ENCODE measurements around the gene NOTCH1.
"Not testable (repeated sequence)": the region's sequence is repeated elsewhere in the genome, so short reads cannot be mapped to it uniquely, and the experiment has no call there.

Gene NOTCH1

DNA sequence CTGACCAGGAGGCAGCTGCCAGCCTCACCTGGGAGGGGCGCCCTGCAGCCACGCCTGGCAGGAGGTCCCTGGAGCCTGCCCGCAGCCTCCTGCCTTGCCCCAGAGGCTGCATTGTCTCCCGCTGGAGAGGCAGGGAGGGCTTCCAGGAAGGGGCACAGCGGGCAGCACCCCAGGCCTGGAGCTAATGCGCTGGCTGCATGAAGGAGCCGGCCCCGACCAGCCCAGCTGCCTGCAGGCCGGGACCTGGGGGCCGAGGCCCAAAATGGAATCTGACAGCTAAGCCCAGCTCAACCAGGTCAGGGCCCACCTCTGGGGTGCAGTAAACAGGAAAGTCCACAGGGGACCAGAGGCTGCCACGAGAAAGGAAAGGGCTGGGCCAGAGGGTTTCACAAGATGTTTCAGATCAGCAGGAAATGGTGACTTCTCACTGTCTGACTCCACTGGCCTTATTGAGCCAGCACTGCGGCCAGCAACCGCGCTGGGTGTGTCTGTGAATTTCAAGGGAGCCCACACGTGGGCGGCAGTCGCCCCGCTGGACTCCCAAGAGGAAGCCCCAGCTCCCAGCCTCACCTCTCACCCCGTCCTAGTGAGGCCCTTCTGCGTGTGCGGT lies 18.6 kb upstream of the NOTCH1 start:
- peak; percentile 86 for DNase-seq (ENCODE audit: low spot score)

GRCh38 chr9:136563646-136564325 lies 17.9 kb upstream of the NOTCH1 start:
- DNase-seq (ENCODE audit: low spot score): no peak

DNA sequence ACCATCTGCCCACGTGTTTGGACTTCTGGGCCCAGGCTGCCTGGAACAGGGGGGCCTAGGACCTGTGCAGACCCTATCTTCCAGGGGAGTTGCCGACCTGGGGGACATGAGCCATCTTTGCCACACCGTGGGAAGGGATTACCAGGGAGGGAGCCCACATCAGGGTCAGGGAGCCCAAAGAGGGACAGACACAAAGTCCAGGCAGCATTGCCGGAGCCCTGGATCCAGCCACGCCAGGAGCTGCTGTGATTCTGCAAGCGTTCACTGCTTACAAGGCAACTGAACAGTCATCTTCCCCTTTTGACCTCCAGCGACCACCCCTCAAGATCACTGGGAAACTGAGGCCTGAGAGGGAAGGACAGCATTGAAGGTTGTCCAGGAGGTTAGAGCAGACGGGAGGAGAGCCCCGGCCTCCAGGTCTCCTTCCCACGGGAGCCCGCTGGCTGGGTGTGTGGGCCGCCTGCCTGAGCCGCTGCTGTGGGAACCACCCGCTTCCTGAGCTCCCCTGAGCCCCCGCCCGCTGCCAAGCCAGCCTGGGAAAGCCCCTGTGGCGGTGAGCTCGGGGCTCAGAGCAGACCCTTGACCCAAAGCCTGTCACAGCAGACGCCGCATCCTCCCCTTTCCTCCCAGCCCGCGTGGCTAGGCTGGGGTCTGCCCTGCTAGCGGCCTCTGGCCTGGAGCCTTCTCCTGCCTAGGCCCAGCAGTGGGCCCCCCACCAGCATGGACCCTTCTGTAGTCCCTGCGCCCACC lies 17.1 kb upstream of the NOTCH1 start:
- no peak for DNase-seq (ENCODE audit: low spot score)

DNA sequence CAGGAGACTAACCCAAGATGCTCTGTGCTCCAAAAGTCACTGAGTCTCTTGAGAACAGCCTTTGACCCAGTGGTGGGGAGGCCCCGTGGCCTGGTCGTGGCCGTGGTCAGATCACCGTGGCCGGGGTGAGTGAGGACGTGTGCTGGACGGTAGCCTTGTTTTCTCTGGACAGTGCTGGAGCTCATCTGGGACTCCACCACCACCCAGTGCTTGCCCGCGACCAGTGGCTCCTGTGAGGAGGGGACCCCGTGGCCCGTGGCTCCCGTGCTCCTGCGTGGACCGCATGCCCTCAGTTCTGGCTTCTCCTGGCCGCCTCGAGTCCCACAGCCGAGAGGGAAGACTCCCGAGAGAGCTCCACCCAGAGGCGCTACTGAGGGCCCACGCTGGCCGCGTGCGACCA lies 15.9 kb upstream of the NOTCH1 start:
- DNase-seq (ENCODE audit: low spot score): no peak

DNA sequence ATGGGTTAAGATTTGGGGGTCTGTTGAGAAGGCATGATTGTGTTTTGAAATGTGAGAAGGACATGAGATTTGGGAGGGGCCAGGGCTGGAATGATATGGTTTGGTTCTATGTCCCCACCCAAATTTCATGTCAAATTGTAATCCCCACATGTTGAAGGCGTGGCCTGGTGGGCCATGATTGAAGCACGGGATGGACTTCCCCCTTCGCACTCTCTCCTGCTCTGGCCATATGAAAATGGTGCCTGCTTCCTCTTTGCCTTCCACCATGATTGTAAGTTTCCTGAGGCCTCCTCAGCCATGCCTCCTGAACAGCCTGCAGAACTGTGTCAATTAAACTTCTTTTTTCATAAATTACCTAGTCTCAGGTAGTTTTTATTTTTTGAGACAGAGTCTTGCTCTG lies 14.7 kb upstream of the NOTCH1 start:
- DNase-seq (ENCODE audit: low spot score): no peak

GRCh38 chr9:136559371-136559770 lies 13.5 kb upstream of the NOTCH1 start:
- DNase-seq (ENCODE audit: low spot score): not testable (repeated sequence)

DNA sequence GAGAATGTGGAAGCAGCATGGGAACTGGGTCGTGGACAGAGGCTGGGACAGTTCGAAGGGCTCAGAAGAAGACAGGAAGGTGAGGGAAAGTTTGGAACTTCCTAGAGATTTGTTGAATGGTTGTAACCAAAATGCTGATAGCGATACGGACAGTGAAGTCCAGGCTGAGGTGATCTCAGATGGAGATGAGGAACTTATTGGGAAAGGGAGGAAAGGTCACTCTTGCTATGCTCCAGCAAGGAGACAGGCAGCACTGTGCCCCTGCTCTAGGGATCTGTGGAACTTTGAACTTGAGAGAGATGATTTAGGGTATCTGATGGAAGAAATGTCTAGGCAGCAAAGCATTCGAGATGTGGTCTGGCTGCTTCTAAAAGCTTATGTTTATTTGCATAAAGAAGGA lies 13.0 kb upstream of the NOTCH1 start:
- not testable (repeated sequence) for DNase-seq (ENCODE audit: low spot score)

- DNase-seq (ENCODE audit: low spot score): no peak
These were observed 12.5 kb upstream of the NOTCH1 start for GRCh38 chr9:136558373-136558772.

DNA sequence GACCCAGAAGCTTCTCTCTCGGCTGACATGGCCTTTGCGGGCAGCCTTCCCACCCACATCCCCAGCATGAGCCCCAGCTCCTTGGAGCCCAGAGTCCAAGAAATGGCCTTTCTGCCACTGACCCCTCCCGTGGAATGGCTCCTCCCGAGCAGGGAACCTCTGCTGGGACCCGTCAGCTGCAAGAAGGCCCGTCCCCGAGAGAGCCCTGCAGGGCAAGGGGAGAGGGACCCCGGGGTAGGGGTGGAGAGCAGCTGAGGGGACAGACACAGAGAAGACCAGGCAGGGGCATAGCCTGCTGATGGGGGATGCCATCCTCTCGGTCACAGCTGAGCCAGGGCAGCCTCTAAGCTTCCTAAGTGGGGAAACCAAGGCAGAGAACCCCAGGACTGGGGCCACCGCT lies 11.2 kb upstream of the NOTCH1 start:
- DNase-seq (ENCODE audit: low spot score): no peak

- no peak for DNase-seq (ENCODE audit: low spot score)
These were observed 10.3 kb upstream of the NOTCH1 start for GRCh38 chr9:136556166-136556565.

- DNase-seq (ENCODE audit: low spot score): no peak
These were observed 9.0 kb upstream of the NOTCH1 start for GRCh38 chr9:136554870-136555269.

- DNase-seq (ENCODE audit: low spot score): no peak
These were observed 7.7 kb upstream of the NOTCH1 start for GRCh38 chr9:136553581-136553980.

DNA sequence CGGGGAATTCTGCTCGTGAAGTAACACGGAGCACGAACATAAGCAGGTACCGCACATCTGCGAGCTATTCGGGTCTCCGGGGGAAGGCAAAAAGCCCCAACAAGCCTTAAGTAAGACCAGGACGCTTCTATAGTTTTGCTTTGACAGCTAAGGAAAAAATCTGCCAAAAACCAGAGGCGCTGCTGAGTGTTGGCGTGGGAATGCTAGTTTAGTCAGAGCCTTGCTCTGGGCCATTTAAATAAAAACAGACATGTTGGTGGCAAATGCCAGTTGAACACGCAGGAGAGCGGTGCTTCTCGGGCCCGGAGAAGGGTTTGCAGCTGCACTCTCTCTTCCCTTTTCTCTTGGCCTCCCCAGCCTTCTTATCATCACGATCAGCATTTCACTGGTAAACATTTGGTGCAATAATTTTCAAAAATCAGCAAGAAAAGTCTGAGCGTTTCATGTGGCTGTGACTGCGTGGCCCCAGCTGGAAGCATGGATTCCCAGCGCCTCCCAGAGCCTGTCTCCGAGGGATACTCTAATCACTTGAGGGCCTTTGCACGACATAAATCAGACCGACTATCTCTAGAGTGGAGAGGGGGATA lies 6.4 kb upstream of the NOTCH1 start:
- no peak for DNase-seq (ENCODE audit: low spot score)

GRCh38 chr9:136551401-136552116 lies 5.7 kb upstream of the NOTCH1 start:
- no peak for DNase-seq (ENCODE audit: low spot score)

DNA sequence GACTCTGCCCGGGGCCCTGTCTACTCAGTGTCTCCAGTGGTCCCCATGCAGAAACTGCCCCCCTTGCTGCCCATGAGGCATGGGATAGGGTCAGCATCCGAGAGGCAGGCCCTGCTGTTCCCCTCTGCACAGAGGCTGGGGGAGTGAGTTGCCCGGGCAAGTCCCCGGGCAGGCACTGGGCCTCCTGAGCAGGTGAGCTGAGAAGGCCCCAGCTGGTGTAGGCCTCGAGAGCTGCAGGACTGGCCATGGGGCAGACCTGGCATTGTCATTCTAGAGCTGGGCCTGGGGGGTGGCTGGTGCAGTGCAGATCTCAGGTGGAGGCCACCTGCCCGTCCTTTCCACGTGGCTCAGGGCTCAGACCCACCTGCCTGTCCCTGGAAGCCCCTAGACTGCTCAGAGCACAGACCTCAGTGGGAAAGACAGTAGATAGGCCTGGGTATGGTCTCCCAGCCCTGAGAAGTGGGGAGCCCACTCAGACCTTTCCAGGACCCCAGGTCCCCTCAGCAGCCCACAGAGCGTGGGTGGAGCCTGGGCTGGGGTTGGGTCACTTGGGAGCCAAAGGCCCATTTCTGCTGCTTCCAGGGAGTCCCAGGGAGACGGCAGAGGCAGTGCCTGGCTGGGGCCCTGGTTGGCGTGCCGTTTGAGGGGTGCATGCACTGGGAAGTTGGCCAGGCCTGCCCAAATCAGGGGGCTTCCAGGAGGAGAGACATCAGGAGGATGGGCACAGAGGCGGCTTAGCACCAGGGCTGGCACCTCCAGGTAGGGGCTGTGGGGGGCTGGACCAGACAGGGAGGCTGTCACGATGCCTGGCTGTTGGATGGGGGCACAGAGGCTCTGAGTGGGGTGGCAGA lies 4.8 kb upstream of the NOTCH1 start:
- DNase-seq (ENCODE audit: low spot score): no peak

GRCh38 chr9:136549010-136549980 lies 3.4 kb upstream of the NOTCH1 start:
- DNase-seq (ENCODE audit: low spot score): no peak

DNA sequence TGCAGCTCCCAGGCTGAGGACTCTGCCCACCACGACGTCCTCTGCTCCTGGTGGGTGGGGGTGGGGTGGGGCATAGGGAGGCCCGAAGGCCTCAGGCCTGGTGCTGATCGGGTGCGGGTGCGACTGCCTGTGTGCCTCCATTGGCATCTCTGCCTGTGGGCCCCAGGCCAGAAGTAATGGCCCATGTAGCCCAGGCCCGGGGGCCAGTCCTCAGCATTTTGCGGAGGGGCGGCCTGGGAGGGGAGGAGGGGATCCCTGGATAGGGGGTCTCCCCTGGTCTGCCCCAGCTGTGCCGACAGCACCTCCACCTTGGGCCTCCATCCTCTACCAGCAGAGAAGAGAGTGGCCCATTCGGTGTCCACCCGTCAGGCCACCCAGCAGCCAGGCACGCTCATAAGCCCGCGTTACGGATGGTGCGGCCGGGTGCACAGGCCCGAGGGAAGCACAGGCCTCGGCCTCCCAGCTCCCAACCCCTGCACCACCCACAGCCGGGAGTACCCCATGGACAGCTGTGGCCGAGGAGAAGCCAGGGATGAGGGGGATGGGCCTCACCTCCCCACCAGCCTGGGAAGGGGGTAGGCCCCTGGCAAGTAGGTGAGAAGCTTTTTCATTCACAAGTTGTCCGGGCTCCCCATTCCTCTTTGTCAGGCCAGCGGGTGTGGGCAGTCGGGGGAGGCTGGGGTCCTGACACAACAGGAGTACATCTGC lies 1.8 kb upstream of the NOTCH1 start:
- no peak for DNase-seq (ENCODE audit: low spot score)

- no peak for DNase-seq (ENCODE audit: low spot score)
These were observed 1.1 kb upstream of the NOTCH1 start for GRCh38 chr9:136546697-136547501.

DNA sequence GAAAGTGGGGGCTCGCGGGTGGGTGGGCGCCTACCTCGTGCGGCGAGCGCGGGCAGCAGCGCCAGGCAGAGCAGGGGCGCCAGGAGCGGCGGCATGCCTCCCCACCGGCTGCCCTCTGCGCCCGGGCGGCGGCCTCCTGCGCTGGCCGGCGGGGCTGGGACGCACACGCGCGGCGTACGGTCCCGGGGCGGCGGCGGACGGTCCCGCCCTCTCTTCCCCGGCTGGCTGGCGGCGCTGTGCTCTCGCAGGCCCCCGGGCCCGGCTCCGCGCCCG lies 220 bp downstream of the NOTCH1 start:
- DNase-seq (ENCODE audit: low spot score): no peak

All from kidney capillary endothelial cell (primary cell).